Neural progenitor cell (in vitro differentiated cells): ENCODE measurements around the gene FREM2.

ENCODE experiments used
- EZH2 ChIP-seq: fragments of 200-600 bp; sonication (generic); IDR thresholded peaks from 2 replicates; pipeline ENCODE4 v1.6.1; 2017; ENCODE audit warnings: antibody characterized with exemption, mild to moderate bottlenecking, moderate library complexity
- TF ChIP-seq, protein P1 (sequence below): fragments of 200-600 bp; sonication (generic); IDR thresholded peaks from 2 replicates; pipeline ENCODE4 v1.5.1; 2017; ENCODE audit warnings: antibody characterized with exemption, mild to moderate bottlenecking

GRCh38 chr13:38900188-38900587, 213.3 kb downstream of the FREM2 start:
- TF ChIP-seq, protein P1, sequence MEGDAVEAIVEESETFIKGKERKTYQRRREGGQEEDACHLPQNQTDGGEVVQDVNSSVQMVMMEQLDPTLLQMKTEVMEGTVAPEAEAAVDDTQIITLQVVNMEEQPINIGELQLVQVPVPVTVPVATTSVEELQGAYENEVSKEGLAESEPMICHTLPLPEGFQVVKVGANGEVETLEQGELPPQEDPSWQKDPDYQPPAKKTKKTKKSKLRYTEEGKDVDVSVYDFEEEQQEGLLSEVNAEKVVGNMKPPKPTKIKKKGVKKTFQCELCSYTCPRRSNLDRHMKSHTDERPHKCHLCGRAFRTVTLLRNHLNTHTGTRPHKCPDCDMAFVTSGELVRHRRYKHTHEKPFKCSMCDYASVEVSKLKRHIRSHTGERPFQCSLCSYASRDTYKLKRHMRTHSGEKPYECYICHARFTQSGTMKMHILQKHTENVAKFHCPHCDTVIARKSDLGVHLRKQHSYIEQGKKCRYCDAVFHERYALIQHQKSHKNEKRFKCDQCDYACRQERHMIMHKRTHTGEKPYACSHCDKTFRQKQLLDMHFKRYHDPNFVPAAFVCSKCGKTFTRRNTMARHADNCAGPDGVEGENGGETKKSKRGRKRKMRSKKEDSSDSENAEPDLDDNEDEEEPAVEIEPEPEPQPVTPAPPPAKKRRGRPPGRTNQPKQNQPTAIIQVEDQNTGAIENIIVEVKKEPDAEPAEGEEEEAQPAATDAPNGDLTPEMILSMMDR: peak; percentile 54
- no peak for TF ChIP-seq EZH2
